Hematopoietic multipotent progenitor cell treated with erythropoietin and hydrocortisone succinate and interleukin-3 and kit ligand, for 4 days (in vitro differentiated cells): ENCODE results near the gene ADGRL3.
"Not testable (repeated sequence)": the region's sequence is repeated elsewhere in the genome, so short reads cannot be mapped to it uniquely, and the experiment has no call there.

Source experiments
- DNase-seq: peaks from one replicate; pipeline ENCODE4 v3.0.0-alpha.2; 2015

The ADGRL3 gene

DNA sequence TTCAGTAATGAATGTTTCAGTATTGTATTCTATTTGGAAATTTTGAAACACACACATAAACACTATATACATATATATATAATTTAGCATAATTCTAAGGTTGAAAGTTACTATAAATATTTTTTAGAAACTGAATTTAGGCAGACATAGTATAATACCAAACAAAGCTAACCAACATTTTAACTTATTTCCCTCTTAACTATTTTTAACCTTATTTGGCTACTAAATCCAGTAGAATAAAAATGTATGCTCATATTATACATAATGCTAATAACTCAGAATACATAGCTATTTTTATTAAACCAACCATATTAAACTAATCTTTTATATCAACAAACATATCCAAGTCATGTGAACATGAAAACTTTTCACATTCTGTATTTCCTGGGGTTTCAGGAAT is 563.6 kb downstream of the ADGRL3 start:
- no peak for DNase-seq

DNA sequence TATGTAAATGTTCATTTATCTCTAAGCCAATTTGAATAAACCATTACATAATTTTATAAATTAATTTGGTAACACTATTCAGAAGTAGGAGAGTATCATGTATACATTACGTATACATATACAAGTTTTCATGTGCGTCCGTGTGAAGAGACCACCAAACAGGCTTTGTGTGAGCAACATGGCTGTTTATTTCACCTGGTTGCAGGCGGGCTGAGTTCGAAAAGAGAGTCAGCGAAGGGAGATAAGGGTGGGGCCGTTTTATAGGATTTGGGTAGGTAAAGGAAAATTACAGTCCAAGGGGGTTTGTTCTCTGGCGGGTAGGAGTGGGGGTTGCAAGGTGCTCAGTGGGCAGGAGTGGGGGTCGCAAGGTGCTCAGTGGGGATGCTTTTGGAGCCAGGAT is 564.0 kb downstream of the ADGRL3 start:
- DNase-seq = not testable (repeated sequence)

DNA sequence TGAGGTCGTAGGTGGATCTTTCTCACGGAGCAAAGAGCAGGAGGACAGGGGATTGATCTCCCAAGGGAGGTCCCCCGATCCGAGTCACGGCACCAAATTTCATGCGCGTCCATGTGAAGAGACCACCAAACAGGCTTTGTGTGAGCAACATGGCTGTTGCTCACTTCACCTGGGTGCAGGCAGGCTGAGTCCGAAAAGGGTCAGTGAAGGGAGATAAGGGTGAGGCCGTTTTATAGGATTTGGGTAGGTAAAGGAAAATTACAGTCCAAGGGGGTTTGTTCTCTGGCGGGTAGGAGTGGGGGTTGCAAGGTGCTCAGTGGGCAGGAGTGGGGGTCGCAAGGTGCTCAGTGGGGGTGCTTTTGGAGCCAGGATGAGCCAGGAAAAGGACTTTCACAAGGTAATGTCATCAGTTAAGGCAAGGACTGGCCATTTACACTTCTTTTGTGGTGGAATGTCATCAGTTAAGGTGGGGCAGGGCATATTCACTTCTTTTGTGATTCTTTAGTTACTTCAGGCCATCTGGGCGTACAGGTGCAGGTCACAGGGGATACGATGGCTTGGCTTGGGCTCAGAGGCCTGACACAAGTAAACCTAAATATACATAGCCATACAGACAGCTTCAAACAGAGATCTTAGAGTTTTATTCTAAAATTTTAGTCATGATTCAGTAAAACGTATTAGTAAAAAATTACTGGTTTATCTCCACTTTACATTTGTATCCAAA is 569.5 kb downstream of the ADGRL3 start:
- not testable (repeated sequence) for DNase-seq

DNA sequence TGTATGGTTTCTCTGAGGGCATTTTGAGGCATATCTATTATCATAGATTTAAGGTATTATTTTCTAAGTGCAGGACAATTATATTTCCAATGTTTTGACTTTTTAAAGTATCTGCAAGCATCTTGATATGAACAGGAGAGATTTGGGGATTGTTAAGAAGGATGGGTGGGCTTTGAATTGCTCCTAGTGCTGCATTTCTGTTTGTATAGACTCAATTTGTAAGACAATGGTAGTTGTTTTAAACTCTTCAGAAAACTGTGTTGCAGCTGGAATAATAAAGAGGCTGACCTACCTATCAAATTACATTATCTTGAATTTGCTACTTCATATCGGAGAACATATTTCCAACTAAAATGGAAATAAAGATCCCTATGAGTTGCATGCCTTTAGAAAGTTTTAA is 570.3 kb downstream of the ADGRL3 start:
- no peak for DNase-seq

DNA sequence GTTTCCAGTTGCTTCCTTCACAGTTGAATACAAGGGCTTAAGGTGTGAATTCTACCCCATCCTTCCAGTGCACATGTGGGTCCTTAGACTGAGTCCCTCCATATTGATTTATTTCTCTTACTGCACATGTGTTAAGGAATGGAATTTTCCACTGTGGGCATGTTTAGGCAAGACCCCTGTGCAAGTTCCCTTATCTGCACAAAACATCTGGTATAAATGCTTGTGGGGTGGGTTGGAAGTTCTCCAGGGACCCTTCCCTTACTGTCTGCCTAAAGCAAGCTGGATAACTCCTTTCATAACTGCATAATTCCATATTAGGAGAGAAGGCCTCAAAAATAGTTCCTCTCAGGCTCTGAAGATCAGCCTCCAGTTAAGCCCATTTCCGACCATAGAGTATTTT is 570.9 kb downstream of the ADGRL3 start:
- peak; percentile 21 for DNase-seq

DNA sequence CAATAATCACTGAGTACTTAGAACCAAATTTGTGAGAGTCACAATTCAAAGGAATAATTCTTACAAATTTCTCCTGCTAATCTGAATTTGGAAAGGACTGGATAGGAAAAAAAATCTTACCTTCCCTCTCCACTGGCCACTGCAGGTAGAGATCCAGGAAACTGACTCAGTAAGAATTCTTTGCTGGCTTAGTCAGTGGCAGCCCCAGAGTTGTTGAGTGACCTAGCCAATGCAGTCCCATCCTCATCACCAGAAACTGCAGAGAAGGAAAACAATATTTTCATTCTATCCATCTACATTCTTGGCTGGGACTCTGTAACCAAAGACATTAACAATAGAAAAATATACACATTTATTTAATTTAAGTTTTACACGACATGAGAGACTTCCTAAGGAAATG is 572.0 kb downstream of the ADGRL3 start:
- no peak for DNase-seq

DNA sequence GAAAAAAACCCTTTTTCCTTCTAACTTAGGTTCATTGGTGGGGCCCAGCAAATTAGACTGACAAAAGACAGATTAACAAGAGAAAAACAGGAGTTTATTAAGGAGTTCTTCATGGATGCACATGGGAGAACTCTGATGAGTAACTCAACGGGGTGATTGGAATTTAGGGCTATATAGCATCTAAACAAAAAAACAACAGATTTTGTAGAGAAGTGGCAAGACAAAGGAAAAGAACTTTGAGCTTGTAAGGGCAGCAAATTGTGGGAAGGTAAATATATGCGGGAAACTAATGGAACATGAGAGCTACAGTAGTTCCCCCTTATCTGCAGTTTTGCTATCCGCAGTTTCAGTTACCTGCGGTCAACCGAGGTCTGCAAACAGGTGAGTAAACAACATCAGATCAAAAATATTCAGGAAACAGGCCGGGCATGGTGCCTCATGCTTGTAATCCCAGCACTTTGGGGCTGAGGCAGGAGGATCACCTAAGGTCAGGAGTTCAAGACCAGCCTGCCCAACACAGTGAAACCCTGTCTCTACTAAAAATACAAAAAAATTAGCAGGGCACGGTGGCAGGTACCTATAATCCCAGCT is 573.6 kb downstream of the ADGRL3 start:
- DNase-seq = no peak

DNA sequence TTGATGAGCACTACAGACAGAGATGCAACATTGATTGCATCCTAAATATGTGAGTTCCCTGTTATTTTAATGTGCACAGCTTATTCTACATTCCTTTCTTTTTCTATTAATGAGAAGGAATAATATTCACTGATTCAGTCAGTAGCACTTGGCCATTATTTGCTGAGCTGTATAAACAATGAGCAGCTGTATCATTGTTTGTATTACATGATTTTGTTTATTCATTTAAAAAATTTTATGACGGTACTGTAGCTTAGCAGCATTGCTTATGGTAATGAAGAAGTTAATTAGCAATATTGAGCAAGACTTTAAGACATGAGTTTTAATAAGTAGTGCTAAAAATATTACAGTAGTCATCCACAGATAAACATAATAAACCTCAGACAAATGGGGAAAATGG is 582.0 kb downstream of the ADGRL3 start:
- DNase-seq = no peak

DNA sequence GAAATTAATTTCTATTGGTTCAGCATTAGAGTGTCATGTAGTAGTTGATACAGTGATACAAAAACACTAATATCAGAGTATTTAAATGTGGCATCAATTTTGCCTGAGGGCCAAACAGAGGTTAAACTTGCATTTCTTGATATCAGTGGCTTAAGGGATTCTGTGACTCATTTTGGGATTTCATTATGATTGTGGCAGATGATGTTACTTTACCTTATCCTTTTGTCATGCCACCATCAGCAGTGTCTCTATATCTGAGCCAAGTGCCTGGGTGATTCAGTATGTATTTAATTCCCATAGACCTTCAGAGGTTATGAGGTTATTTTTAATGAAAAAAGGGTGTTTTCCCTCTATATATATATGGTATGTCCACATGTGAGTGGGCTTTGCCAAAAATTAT is 582.9 kb downstream of the ADGRL3 start:
- no peak for DNase-seq

DNA sequence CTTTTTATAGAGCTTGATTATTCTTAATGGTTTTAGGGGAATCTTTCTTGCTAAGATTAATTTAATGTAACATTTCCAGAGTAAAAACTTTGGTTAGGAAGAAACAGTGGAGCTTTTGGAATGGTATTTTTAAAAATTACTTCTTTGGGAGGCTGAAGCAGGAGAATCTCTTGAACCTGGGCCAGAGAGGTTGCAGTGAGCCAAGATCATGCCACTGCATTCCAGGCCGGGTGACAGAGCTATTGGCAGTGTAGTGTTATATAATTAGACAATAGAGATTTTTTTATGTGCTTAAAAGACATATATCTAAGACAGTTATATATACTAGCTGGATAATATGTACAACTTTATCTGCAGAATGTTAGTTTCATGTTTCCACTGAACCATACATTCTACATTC is 585.6 kb downstream of the ADGRL3 start:
- DNase-seq = no peak

DNA sequence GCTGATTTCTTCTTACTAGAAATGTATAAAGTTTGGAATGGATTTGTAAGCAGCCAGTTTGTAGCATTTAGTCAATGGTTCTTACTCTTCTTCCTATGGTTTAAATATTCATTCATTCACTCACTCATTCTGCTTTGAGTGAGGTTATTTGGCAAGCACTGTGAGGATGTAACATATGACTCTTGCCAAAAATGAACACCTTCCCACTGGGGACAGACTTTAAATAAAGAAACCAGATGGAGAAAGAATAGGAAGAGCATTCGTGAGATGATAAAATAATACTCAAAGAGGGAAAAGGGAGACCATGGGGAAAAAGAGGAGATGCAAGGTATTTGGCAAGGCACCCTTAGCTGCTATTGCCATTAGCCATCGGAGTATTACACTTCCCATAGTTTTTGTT is 586.1 kb downstream of the ADGRL3 start:
- DNase-seq = no peak

DNA sequence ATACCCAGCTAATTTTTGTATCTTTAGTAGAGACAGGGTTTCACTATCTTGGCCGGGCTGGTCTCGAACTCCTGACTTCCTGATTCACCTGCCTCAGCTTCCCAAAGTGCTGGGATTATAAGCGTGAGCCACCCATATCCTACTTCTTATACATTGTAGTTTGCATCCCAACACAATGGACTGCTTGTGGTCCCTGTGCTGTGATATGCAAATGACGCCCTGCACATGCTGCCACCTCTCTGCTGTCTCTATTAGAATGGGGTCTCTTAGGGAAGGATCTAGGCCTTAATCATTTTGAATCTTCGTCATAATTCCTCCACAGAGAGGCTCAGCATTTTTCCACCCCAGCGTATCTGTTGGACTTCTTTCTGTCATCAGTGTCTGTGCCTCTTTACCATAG is 595.9 kb downstream of the ADGRL3 start:
- no peak for DNase-seq

DNA sequence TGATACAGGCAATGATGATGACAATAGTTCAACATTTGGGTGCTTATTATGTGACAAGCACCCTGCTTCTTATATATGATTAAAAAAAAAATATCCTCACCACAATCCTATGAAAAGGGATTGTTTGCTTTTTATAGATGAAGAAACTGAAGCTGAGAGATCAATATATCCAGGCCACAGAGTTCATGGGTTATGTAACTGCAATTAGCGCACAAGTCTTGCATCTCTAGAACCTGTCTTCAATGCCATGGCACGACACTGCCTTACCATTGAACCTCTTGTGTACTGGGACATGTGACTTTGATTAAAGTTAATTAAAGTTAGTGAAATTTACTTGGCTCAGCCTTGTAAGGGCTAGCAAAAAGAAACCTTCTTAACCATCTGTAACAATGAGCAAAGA is 599.7 kb downstream of the ADGRL3 start:
- no peak for DNase-seq

DNA sequence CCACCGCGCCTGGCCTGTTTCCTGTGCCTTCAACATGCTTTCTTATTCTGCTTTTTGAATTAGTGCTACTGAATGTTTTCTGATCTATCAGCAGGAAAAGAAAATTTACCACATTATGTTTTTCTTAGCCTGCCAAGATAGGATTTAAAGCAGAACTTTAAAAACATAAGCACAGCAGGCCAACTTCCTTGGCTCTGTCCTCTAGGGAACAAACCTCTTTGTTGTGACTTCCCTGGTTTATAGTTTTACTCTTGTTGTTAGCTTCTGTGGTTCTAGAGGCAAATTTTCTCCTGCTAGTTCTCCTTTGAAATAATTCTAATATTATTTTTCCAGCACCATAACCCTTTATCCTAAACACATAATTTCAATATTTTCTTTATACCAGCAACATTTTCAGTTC is 605.1 kb downstream of the ADGRL3 start:
- no peak for DNase-seq

DNA sequence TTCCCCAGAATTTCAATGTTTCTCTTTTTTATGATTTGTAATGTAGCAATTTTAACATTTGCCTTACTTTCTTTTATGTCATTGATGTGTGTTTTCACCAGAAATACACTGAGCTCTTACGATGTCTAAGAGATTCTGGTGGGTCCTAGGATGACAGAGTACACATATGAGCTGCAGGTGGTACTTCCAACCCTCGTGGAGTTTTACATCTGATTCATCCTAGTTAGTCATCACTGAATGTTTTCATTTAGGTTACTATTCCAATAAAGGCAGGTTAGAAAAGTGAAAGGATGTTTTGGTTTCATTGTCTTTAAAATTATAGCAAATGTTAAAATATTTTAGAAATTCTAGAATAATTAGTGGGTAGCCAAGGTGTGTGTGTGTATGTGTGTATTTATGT is 605.9 kb downstream of the ADGRL3 start:
- no peak for DNase-seq

DNA sequence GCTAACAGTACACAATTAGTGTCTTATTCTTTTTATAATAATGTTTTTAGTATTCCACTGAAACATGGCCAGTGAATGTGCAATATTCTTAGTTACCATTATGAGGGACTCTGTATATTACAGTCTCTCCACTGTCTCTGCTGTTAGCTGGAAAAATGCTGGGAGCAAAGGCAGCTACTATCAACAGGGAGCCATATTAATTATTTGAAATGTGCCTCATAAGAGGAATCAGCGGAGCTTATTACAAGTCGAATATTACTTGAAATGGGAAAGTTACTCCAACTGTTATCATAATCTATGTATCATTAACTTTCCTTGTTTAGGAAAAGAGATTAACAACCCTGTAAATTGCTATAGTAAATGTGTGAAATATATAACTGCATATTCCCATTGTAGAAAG is 612.0 kb downstream of the ADGRL3 start:
- DNase-seq = no peak

DNA sequence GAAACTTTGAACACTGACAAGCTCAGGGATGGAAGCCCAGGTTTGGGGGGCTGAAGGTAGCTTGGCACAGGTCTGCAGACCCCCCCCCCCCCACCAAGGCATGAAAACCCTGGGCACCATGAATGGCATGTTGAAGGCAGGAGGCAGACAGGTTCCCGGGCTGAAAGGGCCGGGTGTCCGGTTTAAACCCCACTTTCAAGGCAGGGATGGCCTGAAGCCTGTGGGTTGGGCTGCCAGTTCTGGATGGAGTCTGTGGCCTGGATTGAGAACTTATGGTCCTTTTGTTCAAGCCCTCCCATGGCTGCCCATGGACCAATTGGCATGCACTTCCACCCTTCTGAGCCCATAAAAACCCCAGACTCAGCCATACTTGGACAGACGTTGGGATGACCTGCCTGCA is 616.9 kb downstream of the ADGRL3 start:
- DNase-seq = no peak

DNA sequence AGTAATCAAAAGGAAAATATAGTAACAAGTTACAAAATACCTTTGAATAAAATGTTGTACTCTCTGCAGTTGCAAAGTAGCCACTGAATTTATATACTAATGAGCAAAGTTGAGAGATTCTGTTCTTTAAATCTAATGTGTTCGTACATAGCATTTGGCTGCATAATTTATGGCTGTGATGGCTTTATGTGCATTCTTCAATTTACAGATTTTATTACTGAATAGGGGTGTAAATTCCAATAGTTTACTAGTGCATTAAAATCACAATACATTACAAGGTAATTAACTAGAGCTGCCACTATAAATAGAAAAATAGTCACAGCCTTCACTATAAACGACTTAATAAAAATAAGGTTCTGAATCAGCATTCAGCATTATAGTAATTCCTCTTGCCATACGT is 620.0 kb downstream of the ADGRL3 start:
- DNase-seq = no peak

DNA sequence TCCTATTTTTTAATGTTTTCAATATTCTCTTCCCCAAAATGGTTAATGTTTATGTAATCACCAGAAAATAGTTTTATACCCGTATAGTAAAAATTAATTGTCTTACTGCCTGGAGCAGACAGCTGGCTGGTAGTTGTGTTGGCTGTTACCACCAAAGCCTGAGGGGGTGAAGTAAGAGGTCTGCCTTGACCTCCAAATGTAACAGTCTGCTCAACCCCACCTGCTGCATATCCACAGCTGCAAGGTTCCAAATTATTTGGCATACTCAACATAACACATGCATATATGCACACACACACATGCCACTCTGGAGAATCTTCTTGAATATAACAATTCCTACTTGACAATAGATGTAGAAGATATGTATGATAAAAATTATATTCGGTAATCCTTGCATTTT is 624.3 kb downstream of the ADGRL3 start:
- no peak for DNase-seq

DNA sequence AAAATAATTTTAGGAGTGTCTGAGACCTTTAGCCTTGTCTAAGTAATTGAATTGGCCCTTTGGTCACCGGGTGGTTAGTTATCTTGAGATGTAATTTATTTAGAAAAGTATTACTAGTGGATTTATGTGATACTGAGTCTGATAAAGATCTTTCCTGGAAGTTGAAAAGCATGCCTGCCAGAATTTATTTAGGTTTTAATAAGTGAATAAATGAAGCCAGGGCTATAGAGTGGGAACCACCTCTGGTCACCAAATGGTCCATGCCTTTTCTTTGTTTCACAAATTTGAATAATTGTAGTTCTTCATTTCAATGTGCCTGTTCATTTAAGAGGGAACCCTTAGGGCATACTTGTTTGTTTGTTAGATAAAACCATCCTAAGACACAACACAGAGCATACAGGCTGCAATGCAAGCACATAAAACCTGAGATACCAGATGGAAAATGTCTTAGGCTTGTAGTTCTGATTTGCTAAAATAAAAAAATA is 627.8 kb downstream of the ADGRL3 start:
- no peak for DNase-seq

DNA sequence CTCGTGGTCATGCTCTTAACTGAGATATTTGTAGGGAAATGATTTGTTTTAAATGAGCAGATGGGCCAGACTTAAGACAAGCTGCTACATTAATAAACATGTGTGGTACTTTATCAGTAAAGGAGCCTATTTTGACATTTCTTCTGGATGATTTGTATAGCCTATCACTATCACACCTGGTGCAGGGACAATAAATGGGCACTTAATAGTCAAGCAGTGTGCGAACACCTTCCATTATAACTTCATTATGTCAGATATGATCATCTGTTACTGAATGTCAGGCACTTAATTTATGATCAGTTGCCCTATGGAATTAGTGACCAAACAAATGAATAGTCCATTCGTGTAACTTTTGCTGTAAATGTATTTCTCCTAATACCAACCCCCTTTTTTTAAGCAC is 628.8 kb downstream of the ADGRL3 start:
- no peak for DNase-seq

DNA sequence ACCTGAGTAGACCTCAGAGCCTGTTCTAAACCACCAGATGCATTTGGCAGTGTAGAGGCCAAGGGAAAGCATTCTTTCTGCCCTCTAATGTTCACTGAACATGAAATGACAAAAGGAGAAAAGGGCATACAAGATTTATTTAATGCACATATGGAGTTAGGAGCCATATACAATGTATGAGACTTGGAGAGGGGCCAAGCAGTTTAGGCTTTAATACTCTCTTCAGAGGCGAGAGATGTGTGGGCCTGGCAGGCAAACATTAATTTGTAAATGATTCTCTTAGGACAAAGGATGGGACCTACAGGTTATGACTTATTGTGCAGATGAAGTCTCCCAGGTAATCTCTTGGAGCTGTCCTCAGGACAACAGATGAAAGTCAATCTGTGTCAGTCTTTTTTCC is 631.9 kb downstream of the ADGRL3 start:
- no peak for DNase-seq

DNA sequence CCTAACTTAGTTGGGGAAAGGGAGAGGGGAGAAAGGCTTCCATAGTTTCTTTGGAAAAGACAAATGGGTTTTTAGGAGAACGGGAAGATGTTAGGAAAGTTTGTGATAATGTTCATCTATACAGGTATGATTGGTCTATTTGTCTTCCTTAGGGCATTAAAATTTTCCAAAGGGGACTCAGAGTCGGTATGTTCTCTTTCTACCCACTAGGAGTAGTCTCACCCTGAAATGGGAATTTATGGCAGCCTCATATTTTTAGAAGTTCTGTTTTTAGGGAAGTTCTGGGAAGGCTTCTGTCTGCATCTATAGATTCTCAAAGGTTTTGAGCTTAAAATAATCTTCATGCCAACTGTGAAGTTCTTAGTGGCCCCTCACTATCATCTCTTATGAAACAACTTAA is 637.3 kb downstream of the ADGRL3 start:
- no peak for DNase-seq

DNA sequence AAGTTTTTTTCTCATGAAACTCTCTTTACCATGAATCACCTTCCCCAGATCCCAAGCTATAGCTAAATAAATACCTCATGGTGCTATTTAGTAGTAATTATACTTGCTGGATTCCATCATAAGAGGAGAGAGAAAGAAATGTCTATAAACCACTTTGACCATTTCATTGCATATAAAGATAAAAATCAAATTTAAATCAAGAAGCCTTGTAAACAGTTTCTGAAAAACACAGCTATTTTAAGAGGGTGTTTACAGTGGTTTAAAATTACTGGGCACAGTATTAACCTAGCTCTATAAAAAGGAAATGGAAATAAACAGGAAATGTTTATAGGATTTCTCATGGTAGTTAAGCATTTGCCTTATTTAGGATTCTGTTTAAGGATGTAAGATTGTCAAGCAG is 637.9 kb downstream of the ADGRL3 start:
- no peak for DNase-seq

DNA sequence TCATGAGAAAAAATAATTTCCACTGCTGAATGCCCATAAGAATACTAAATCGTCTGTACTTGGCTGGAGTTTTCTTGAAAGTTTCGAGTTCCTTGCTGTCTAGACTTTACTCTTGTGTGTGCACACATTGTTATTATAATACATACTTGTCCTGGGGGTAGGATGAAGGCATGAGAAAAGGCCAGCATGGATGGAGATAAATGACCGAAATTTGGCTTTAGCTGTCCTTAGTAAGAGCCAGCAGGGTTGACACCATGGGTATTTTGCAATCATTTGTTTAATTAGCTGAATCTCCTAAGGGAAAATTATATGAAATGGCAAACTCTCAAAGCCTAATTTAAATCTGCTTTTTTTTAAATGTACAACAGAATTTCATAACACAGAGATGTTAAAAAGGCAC is 641.6 kb downstream of the ADGRL3 start:
- DNase-seq = no peak
